SJCRH30 (cell line): ENCODE results near the gene USE1. TPM values are rescaled to one million over a fixed set of nuclear protein-coding genes. Genes with fewer than 3 reads are reported as not detected.

Experiments
- DNase-seq, 2 experiments: peaks; one replicate each; pipeline ENCODE4 v3.0.0-alpha.2; 2015 to 2020
- H3K27ac ChIP-seq: fragments of 250-450 bp; sonication (Bioruptor Pico); 2 replicates; pipeline ENCODE4 v1.5.1; 2020; ENCODE audit warnings: mild to moderate bottlenecking, moderate library complexity
- H3K27me3 ChIP-seq: fragments of 250-450 bp; sonication (Bioruptor Pico); 2 replicates; pipeline ENCODE4 v1.5.1; 2020; ENCODE audit warnings: mild to moderate bottlenecking, moderate library complexity
- H3K36me3 ChIP-seq: fragments of 250-450 bp; sonication (Bioruptor Pico); 2 replicates; pipeline ENCODE4 v1.5.1; 2020; ENCODE audit warnings: mild to moderate bottlenecking, moderate library complexity
- H3K4me1 ChIP-seq: fragments of 250-450 bp; sonication (Bioruptor Pico); 2 replicates; pipeline ENCODE4 v1.5.1; 2020; ENCODE audit warnings: mild to moderate bottlenecking, moderate library complexity
- H3K4me3 ChIP-seq: fragments of 250-450 bp; sonication (Bioruptor Pico); 2 replicates; pipeline ENCODE4 v1.5.1; 2020; ENCODE audit warnings: mild to moderate bottlenecking, moderate library complexity
- H3K9me3 ChIP-seq: fragments of 250-450 bp; sonication (Bioruptor Pico); replicated peaks from 2 replicates; pipeline ENCODE4 v1.5.1; 2020; ENCODE audit warnings: mild to moderate bottlenecking, moderate library complexity
- total RNA-seq: library from RNA; depleted of rRNA; stranded (reverse); fragments of >200 nt; shearing (Covaris generic); gene quantifications from 2 replicates; pipeline ENCODE4 v1.2.3, GENCODE V29; 2014

The USE1 gene
- total RNA-seq, 1 experiment from 2014 or later = 9.9 TPM

GRCh38 chr19:17195106-17195505 lies 20.1 kb upstream of the USE1 start:
- Histone ChIP-seq H3K36me3 (peaks cover 62% of the 10 kb centered on the region), H3K27me3 (no peaks in the 10 kb centered on the region), H3K4me3 (no peak overlapping the region), H3K27ac (no peak overlapping the region), H3K9me3 (no peaks in the 10 kb centered on the region), H3K4me1 (no peaks in the 10 kb centered on the region)
- DNase-seq = no peak

DNA sequence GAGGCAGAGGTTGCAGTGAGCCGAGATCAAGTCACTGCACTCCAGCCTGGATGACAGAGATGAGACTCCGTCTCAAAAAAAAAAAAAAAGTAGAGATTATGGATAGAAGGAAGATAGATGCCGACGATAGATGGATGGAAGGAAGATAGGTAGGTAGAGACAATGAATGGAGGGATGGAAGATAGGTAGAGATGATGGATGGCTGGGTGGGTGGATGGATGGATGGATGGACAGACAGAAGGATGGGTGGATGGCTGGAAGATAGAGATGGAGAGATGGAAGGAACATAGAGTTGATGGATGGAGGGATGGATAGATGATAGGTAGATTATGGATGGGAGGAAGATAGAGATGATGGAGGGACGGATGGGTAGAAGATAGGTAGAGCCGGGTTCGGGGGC lies 18.5 kb upstream of the USE1 start:
- no peaks in the 10 kb centered on the region for H3K27me3 ChIP-seq
- no peak overlapping the region for H3K4me3 ChIP-seq
- no peaks in the 10 kb centered on the region for H3K4me1 ChIP-seq
- H3K36me3 ChIP-seq = peaks cover 66% of the 10 kb centered on the region
- no peaks in the 10 kb centered on the region for H3K9me3 ChIP-seq
- H3K27ac ChIP-seq = no peak overlapping the region
- no peak for DNase-seq

GRCh38 chr19:17197666-17198065 lies 17.5 kb upstream of the USE1 start:
- Histone ChIP-seq H3K9me3 (no peaks in the 10 kb centered on the region), H3K4me3 (no peak overlapping the region), H3K36me3 (peaks cover 68% of the 10 kb centered on the region), H3K27ac (no peak overlapping the region), H3K4me1 (no peaks in the 10 kb centered on the region), H3K27me3 (no peaks in the 10 kb centered on the region)
- no peak for DNase-seq

DNA sequence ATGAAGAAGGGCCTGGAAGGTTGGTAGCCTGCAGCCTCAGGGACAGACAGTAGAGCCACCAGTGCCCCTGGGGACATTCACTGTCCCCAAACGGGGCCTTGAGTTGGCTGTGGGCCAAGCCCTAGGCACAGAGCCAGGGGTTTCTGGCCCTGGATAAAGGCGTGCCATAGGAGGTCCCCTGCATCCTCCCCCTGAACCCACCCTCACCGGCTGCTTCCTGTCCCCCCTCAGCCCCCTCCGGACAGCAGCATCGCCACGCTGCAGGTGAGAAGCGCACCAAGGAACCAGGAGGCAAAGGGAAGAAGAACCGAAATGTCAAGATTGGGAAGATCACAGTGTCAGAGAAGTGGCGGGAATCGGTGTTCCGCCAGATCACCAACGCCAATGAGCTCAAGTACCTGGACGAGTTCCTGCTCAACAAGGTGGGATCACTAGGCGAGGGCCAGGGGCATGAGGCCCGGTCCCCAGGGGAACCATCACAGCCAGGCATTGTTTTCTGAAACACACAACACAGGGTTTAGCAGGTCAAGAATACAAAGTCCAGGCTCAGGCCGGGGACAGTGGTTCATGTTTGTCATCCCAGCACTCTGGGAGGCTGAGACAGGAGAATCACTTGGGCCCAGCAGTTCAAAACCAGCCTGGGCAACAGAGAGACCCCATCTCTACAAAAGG lies 14.6 kb upstream of the USE1 start:
- H3K27me3 ChIP-seq = no peaks in the 10 kb centered on the region
- peaks cover 50% of the 10 kb centered on the region for H3K36me3 ChIP-seq
- no peaks in the 10 kb centered on the region for H3K9me3 ChIP-seq
- no peak for DNase-seq
- no peak overlapping the region for H3K27ac ChIP-seq
- H3K4me3 ChIP-seq = no peak overlapping the region
- H3K4me1 ChIP-seq = no peaks in the 10 kb centered on the region

GRCh38 chr19:17202249-17202648 lies 12.9 kb upstream of the USE1 start:
- no peak overlapping the region for H3K27ac ChIP-seq
- no peaks in the 10 kb centered on the region for H3K27me3 ChIP-seq
- H3K4me3 ChIP-seq = no peak overlapping the region
- peak in 1 of 2 experiments; percentile 28 for DNase-seq
- peaks cover 47% of the 10 kb centered on the region for H3K36me3 ChIP-seq
- no peaks in the 10 kb centered on the region for H3K4me1 ChIP-seq
- H3K9me3 ChIP-seq = no peaks in the 10 kb centered on the region

DNA sequence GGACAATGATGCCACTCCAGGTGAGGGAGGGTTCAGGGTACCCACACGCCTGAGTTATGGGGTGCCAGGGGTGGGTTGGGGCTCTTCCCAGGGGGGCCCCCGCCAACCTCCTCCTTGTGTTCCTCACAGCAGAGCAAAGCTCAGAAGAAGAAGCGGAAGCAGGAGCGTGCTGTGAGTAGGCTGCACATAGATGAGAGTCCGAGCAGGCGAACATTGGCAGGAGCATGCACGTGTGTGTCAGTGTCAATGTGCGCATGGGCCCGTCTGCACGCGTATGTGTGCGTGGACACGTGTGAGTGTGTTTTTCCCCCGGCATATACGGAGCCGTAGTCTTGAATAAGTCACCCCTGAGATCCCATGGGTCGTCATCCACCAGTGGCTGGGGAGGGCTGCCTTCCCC lies 12.4 kb upstream of the USE1 start:
- DNase-seq = no peak
- H3K4me3 ChIP-seq = no peak overlapping the region
- H3K27me3 ChIP-seq = no peaks in the 10 kb centered on the region
- no peaks in the 10 kb centered on the region for H3K4me1 ChIP-seq
- no peak overlapping the region for H3K27ac ChIP-seq
- no peaks in the 10 kb centered on the region for H3K9me3 ChIP-seq
- H3K36me3 ChIP-seq = peaks cover 52% of the 10 kb centered on the region

DNA sequence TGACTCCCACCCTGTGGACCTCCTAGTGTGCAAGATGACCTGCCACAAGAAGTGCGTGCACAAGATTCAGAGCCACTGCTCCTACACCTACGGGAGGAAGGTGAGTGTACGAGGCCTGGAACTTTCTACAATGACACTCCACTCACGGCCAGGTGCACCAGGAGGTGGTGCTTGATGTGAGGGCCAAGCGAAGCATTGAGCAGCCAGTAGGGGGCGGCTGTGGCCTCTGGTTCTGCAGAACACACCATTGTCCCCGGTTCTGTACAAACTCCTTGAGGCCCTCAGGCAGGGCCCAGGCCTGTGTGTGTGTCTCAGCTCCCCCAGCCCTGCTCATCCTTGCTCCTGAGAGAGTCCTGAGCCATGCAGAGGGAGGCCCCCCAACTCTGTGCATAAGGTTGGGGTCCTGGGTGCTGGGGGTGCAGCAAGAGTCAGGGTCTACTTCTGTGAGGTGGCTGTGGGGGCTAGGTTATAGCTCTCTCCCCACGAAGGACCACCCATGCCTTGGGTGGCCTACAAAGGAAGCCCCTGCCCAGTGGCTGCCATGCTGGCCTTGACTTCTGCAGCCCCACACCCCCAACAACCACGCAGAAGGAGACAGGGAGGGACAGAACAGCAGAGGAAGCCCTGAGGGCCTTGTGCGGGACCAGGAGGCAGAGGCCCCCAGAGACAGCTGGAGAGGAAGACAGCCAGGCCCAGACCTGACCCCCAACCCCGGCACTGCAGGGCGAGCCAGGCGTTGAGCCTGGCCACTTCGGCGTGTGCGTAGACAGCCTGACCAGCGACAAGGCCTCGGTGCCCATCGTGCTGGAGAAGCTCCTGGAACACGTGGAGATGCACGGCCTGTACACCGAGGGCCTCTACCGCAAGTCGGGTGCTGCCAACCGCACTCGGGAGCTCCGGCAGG lies 9.7 kb upstream of the USE1 start:
- no peaks in the 10 kb centered on the region for H3K9me3 ChIP-seq
- no peaks in the 10 kb centered on the region for H3K4me1 ChIP-seq
- H3K36me3 ChIP-seq = peaks cover 57% of the 10 kb centered on the region
- no peak overlapping the region for H3K4me3 ChIP-seq
- peak; percentile 29 to 58 for DNase-seq
- no peaks in the 10 kb centered on the region for H3K27me3 ChIP-seq
- no peak overlapping the region for H3K27ac ChIP-seq

- no peak overlapping the region for H3K27ac ChIP-seq
- no peak overlapping the region for H3K4me3 ChIP-seq
- peaks cover 43% of the 10 kb centered on the region for H3K36me3 ChIP-seq
- no peaks in the 10 kb centered on the region for H3K9me3 ChIP-seq
- H3K27me3 ChIP-seq = no peaks in the 10 kb centered on the region
- H3K4me1 ChIP-seq = no peaks in the 10 kb centered on the region
- no peak for DNase-seq
Observed at GRCh38 chr19:17206736-17207581, 8.2 kb upstream of the USE1 start.

DNA sequence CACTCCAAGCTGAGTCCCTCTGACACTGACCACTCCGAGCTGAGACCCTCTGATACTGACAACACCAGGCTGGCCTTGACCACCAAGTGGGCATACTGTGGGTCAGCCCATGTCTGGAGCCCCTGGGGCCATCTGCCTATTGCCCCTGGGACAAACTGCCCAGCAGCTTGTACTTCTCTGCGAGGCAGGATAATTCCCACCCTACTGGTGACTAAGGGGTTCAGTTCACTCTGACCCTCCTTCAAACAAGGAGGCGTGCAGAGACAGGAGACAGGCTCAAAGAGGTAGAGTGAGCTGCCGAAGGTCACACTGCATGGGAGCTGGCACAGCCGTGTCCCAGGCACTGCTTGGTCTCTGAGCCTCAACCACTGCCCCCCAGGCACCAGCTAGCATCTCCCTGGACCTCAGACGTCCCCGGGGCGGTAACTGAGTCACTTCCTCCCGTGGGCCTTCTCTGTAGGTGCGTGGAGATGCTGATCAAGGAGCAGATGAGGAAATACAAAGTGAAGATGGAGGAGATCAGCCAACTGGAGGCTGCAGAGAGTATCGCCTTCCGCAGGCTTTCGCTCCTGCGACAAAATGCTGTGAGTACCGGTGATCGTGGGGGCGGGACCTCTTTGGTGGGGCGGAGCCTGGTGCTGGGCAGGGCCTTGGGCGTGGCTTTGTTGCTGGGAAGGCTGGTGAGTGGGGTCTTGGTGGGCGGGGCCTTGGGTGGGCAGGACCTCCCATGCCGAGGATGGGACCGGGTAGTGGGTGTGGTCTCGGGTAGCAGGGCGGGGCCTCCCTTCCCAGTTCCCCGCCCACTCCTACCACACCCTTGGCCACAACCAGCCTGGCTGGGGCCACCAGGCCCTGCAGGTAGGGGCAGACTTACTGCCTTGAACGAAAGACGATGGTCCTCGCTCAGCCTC lies 5.8 kb upstream of the USE1 start:
- no peak overlapping the region for H3K27ac ChIP-seq
- no peaks in the 10 kb centered on the region for H3K9me3 ChIP-seq
- no peak overlapping the region for H3K4me3 ChIP-seq
- no peaks in the 10 kb centered on the region for H3K27me3 ChIP-seq
- H3K36me3 ChIP-seq = peaks cover 37% of the 10 kb centered on the region
- H3K4me1 ChIP-seq = peaks cover 2% of the 10 kb centered on the region; the same call in 1 of the 2 replicates
- DNase-seq = peak; percentile 84 to 90

DNA sequence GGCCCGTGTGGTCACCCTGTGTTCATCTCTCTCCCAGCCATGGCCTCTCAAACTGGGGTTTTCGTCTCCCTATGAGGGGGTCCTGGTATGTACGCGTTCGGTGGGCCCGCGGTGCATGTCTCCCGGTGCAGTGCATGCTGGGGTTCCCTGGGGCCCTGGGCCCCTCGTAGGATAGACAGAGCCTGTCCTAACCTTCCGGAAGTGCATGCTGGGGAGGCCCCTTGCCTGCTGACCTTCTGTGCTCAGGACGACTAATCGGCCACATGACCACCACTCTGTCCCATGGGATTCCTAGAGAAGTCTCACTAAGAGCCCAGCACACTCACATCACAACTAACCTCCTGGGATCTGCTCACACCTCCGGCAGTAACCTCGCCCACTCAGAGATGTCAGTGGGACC lies 4.9 kb upstream of the USE1 start:
- Histone ChIP-seq H3K4me1 (peaks cover 4% of the 10 kb centered on the region; the same call in 1 of the 2 replicates), H3K36me3 (peaks cover 32% of the 10 kb centered on the region), H3K4me3 (no peak overlapping the region), H3K27me3 (no peaks in the 10 kb centered on the region), H3K27ac (no peak overlapping the region), H3K9me3 (no peaks in the 10 kb centered on the region)
- DNase-seq = no peak

DNA sequence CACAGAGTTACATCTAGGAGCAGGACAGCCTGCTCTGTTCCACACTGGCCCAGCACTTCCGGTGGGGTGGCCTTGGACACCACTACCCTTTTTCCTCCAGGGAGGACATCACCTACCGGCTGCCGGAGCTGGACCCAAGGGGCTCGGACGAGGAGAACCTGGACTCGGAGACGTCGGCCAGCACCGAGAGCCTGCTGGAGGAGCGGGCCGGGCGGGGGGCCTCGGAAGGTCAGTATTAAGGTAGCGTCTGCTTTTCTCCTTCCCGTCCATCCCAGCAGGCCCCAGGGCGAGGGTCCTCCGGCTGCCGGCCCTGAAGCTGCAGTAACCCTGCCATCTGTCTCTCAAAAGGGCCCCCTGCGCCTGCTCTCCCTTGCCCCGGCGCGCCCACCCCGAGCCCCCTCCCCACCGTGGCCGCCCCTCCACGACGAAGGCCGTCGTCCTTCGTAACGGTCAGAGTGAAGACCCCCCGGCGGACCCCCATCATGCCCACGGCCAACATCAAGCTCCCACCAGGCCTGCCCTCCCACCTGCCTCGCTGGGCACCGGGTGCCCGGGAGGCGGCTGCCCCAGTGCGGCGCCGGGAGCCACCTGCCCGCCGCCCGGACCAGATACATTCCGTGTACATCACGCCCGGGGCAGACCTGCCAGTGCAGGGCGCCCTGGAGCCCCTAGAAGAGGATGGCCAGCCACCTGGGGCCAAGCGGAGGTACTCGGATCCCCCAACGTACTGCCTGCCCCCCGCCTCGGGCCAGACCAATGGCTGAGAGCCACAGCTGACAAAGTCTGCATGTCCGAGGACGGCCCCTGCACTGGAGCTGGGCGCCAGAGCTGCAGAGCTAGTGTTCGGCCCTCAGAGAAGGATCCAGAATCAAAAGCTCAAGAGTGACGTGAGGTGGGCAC lies 3.4 kb upstream of the USE1 start:
- Histone ChIP-seq H3K27ac (no peak overlapping the region), H3K4me1 (peaks cover 4% of the 10 kb centered on the region; the same call in 1 of the 2 replicates), H3K4me3 (no peak overlapping the region), H3K36me3 (peaks cover 30% of the 10 kb centered on the region), H3K27me3 (no peaks in the 10 kb centered on the region), H3K9me3 (no peaks in the 10 kb centered on the region)
- no peak for DNase-seq

DNA sequence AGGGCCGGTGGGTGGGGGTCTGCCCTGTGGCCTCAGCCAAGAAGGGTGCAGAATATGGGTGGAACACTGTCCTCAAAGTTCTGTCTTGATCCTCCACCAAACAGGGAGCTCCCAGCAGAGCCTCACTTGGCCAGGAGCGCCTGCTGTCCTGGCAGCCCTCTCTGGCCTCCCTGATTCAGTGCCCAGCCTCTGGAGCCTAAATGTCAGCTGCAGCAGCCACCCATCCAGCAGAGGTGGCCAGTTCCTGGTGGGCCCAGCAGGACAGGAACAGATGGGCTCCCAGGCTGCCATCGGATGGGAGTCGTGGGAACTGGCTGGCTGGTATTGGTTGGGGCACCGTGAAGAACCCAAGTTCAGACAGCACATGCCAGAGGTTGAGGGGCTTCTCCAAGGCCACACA lies 1.8 kb upstream of the USE1 start:
- Histone ChIP-seq H3K4me3 (no peak overlapping the region), H3K4me1 (peaks cover 4% of the 10 kb centered on the region; the same call in 1 of the 2 replicates), H3K27me3 (no peaks in the 10 kb centered on the region), H3K9me3 (no peaks in the 10 kb centered on the region), H3K27ac (no peak overlapping the region), H3K36me3 (peaks cover 26% of the 10 kb centered on the region)
- DNase-seq = no peak

GRCh38 chr19:17214508-17215126 lies 540 bp upstream of the USE1 start:
- Histone ChIP-seq H3K36me3 (peaks cover 20% of the 10 kb centered on the region; the same call in 1 of the 2 replicates), H3K27ac (peak overlapping the region; percentile 91), H3K4me1 (peaks cover 4% of the 10 kb centered on the region; the same call in 1 of the 2 replicates), H3K4me3 (peak overlapping the region; percentile 93), H3K27me3 (no peaks in the 10 kb centered on the region), H3K9me3 (no peaks in the 10 kb centered on the region)
- no peak for DNase-seq
